Osteocyte (in vitro differentiated cells): ENCODE results near the gene POMC. TPM values are rescaled to one million over a fixed set of nuclear protein-coding genes. Genes with fewer than 3 reads are reported as not detected.

Experiments used
- DNase-seq: peaks from one replicate; pipeline ENCODE4 v3.0.0; 2021; ENCODE audit warnings: mixed read lengths; ENCODE audit not compliant: unreplicated experiment; ENCODE audit errors: extremely low spot score
- H3K27ac Mint-ChIP-seq: one replicate; pipeline ENCODE4 v1.8.0; 2021; ENCODE audit warnings: mild to moderate bottlenecking, mixed read lengths; ENCODE audit not compliant: unreplicated experiment
- H3K27me3 Mint-ChIP-seq: one replicate; pipeline ENCODE4 v1.8.0; 2021; ENCODE audit warnings: mixed read lengths; ENCODE audit not compliant: unreplicated experiment
- H3K36me3 Mint-ChIP-seq: one replicate; pipeline ENCODE4 v1.8.0; 2021; ENCODE audit warnings: mixed read lengths; ENCODE audit not compliant: unreplicated experiment
- H3K4me1 Mint-ChIP-seq: one replicate; pipeline ENCODE4 v1.8.0; 2021; ENCODE audit warnings: mixed read lengths; ENCODE audit not compliant: unreplicated experiment
- H3K4me3 Mint-ChIP-seq: one replicate; pipeline ENCODE4 v1.8.0; 2021; ENCODE audit warnings: mild to moderate bottlenecking, moderate library complexity, mixed read lengths; ENCODE audit not compliant: unreplicated experiment
- H3K9me3 Mint-ChIP-seq: one replicate; pipeline ENCODE4 v1.8.0; 2021; ENCODE audit warnings: mixed read lengths; ENCODE audit not compliant: unreplicated experiment
- total RNA-seq: library from RNA; stranded (reverse); gene quantifications from 2 replicates; pipeline ENCODE4 v1.2.1, GENCODE V29; 2021
- TF ChIP-seq, protein P1 (sequence below): fragments of 200-600 bp; sonication (generic); IDR thresholded peaks from 2 replicates; pipeline ENCODE4 v1.5.0; 2021; ENCODE audit warnings: antibody characterized with exemption, mild to moderate bottlenecking, moderate library complexity

The POMC gene
- total RNA-seq, 1 donor from 2014 or later, result not detected

DNA sequence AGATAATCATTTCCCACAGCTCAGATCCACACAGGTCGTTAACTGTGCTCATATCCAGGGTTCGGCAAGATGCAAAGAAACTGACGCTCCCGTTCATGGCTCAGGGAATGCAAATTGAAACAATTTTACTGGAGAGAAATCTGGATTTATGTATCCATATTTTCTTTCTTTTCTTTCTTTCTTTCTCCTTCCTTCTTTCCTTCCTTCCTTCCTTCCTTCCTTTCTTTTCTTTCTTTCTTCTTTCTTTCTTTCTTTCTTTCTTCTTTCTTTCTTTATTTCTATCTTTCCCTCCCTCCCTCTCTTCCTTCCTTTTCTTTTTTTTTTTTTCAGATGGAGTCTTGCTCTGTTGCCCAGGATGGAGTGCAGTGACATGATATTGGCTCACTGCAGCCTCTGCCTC is 20.0 kb upstream of the POMC start:
- DNase-seq, result no peak
- Mint-ChIP-seq H3K4me1 (no peaks in the 10 kb centered on the region), H3K27ac (no peak overlapping the region), H3K36me3 (no peaks in the 10 kb centered on the region), H3K9me3 (no peaks in the 10 kb centered on the region), H3K27me3 (peaks cover 27% of the 10 kb centered on the region), H3K4me3 (no peak overlapping the region)
- TF ChIP-seq, protein P1, sequence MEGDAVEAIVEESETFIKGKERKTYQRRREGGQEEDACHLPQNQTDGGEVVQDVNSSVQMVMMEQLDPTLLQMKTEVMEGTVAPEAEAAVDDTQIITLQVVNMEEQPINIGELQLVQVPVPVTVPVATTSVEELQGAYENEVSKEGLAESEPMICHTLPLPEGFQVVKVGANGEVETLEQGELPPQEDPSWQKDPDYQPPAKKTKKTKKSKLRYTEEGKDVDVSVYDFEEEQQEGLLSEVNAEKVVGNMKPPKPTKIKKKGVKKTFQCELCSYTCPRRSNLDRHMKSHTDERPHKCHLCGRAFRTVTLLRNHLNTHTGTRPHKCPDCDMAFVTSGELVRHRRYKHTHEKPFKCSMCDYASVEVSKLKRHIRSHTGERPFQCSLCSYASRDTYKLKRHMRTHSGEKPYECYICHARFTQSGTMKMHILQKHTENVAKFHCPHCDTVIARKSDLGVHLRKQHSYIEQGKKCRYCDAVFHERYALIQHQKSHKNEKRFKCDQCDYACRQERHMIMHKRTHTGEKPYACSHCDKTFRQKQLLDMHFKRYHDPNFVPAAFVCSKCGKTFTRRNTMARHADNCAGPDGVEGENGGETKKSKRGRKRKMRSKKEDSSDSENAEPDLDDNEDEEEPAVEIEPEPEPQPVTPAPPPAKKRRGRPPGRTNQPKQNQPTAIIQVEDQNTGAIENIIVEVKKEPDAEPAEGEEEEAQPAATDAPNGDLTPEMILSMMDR, result no peak

DNA sequence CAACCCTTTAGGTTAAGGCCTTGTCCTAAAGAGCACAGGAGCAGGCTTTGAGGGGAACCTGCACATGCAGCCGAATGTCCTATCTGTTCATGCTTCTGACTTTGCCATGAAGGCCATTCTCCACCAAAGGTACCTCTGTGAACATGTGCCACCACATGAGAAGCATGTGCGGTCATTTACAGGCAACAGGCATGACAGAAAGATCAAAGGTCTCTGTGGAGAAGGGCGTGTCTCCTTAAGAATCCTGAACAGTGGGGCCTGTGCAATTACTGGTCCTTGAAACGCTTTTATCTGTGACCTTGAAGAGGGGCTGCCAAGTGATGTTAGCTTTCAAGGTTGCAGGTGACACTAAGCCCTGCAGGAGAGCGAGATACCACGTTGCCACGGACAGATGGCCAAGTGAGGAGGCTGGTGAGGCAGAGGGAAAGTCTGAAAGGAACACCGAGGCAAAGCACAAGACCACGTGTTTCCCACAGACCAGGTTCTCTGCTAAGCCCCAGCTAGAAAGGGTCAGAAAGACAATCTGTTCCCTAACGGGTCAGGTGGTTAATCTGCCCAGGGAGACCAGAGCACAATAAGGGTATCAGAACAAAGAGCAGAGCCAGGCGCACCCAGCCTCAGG is 19.5 kb upstream of the POMC start:
- no peaks in the 10 kb centered on the region for H3K4me1 Mint-ChIP-seq
- TF ChIP-seq, protein P1, result no peak

DNA sequence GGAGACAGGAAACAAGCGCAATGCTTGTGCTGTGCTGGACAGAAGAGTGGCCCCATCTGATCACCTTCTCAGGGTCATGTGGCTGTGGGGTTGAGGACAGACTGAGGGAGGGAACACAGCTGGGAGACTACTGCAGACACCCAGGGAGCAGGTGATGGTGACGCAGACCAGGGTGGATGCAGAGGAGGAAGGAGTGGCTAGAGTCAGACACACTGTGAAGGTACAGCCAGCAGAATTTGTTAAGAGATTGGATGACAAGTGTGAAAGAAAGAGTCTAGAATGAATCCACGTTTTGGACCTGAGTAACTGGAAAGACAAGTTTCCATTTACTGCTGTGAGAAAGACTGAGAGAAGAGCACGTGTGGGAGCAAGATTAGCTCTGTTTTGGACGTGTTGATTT is 15.9 kb upstream of the POMC start:
- H3K27ac Mint-ChIP-seq, result no peak overlapping the region
- H3K4me1 Mint-ChIP-seq, result no peaks in the 10 kb centered on the region
- peaks cover 5% of the 10 kb centered on the region for H3K9me3 Mint-ChIP-seq
- no peak overlapping the region for H3K4me3 Mint-ChIP-seq
- TF ChIP-seq, protein P1, result no peak
- H3K36me3 Mint-ChIP-seq, result no peaks in the 10 kb centered on the region
- H3K27me3 Mint-ChIP-seq, result peaks cover 28% of the 10 kb centered on the region
- DNase-seq, result no peak

More for the DNA sequence above, 19.5 kb upstream of the POMC start:
- no peak for DNase-seq
- H3K4me3 Mint-ChIP-seq, result no peak overlapping the region
- no peak overlapping the region for H3K27ac Mint-ChIP-seq
- no peaks in the 10 kb centered on the region for H3K9me3 Mint-ChIP-seq
- no peaks in the 10 kb centered on the region for H3K36me3 Mint-ChIP-seq
- peaks cover 27% of the 10 kb centered on the region for H3K27me3 Mint-ChIP-seq

DNA sequence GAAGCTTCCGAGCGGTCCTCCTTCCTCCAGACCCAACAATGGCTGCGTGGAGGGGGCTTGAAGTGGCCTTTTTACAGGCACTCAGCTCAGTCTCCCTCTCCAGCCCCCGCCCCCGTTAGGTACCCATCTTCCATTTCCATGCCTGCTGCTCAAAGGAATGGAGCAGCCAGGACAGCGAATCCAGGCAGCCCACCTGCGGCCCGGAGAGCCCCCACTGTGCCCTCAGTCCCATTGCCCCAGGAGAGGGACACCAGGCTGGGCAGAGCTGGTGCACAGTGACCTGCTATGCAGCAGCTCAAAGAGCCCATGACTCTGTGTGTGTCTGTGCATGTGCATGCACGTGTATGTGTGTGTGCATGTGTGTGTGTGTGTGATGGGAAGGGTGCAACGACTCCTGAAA is 10.6 kb upstream of the POMC start:
- Mint-ChIP-seq H3K4me3 (no peak overlapping the region), H3K4me1 (no peaks in the 10 kb centered on the region), H3K9me3 (peaks cover 5% of the 10 kb centered on the region), H3K27me3 (peaks cover 32% of the 10 kb centered on the region), H3K36me3 (no peaks in the 10 kb centered on the region), H3K27ac (no peak overlapping the region)
- TF ChIP-seq, protein P1, result no peak
- DNase-seq, result no peak

DNA sequence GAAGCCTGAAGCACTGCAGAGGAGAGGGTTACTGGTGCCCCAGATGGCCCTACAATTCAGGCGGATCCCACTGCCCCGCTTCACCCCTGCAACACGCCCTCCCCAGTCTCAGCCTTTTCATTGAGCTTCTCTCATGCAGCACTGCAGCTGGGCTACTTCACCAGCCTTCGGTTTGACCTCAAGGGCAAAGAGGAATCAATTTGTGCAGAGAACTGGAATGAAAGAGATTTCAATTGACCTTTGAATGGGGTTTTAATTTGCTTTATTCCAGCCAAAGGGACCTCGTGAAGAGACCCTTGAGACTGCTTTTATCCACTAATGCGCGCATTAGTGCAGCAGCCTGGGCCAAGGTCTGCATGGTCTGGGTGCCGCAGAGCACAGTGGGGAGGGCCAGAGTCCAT is 8.8 kb upstream of the POMC start:
- peaks cover 5% of the 10 kb centered on the region for H3K9me3 Mint-ChIP-seq
- H3K36me3 Mint-ChIP-seq, result no peaks in the 10 kb centered on the region
- H3K27ac Mint-ChIP-seq, result no peak overlapping the region
- H3K4me3 Mint-ChIP-seq, result no peak overlapping the region
- H3K27me3 Mint-ChIP-seq, result peaks cover 40% of the 10 kb centered on the region
- H3K4me1 Mint-ChIP-seq, result no peaks in the 10 kb centered on the region
- DNase-seq, result no peak
- TF ChIP-seq, protein P1, result no peak
